T-helper 17 cell (primary cell): ENCODE data around the gene DNER. TPM values are rescaled to one million over a fixed set of nuclear protein-coding genes. Genes with fewer than 3 reads are reported as not detected.
A peak's percentile ranks its signal among the peaks of the same experiment; 100 is the strongest.

ENCODE experiments used
- ATAC-seq: fragments of 150-1000 bp; cut with Tn5 transposase; 2 replicates; pipeline ENCODE4 v1.10.0; 2021; ENCODE audit warnings: mild to moderate bottlenecking, moderate library complexity
- DNase-seq, 3 donors: peaks; one replicate each; pipeline versions ENCODE4 v3.0.0 to v3.0.0-alpha.2; 2020 to 2021
- H3K9me3 ChIP-seq: one replicate; pipeline ENCODE4 v1.7.0; 2013; ENCODE audit warnings: low read length, mild to moderate bottlenecking; ENCODE audit not compliant: control insufficient read depth, poor library complexity, severe bottlenecking
- H3K27ac Mint-ChIP-seq: one replicate; pipeline ENCODE4 v1.8.0; 2022; ENCODE audit warnings: mild to moderate bottlenecking, moderate library complexity, mixed read lengths
- H3K27me3 Mint-ChIP-seq: one replicate; pipeline ENCODE4 v1.8.0; 2022; ENCODE audit warnings: mixed read lengths
- H3K36me3 Mint-ChIP-seq: one replicate; pipeline ENCODE4 v1.8.0; 2022; ENCODE audit warnings: low read depth, mixed read lengths
- H3K4me1 Mint-ChIP-seq: one replicate; pipeline ENCODE4 v1.8.0; 2022; ENCODE audit warnings: mild to moderate bottlenecking, mixed read lengths
- H3K4me3 Mint-ChIP-seq: one replicate; pipeline ENCODE4 v1.8.0; 2022; ENCODE audit warnings: mild to moderate bottlenecking, moderate library complexity, mixed read lengths
- total RNA-seq, 4 donors: library from RNA in 2 of 4; stranded (reverse) in 2 of 4; gene quantifications; one replicate each; pipeline ENCODE4 v1.2.3 and lab custom pipeline; 2022 to 2026

Gene DNER
- total RNA-seq, 2 donors from 2014 or later: 0.22 TPM; not detected in 1

GRCh38 chr2:229409751-229410181, 304.6 kb downstream of the DNER start:
- Mint-ChIP-seq H3K27ac (no peak overlapping the region), H3K36me3 (no peaks in the 10 kb centered on the region), H3K4me3 (no peak overlapping the region), H3K4me1 (no peaks in the 10 kb centered on the region), H3K27me3 (peaks cover 10% of the 10 kb centered on the region)
- DNase-seq: no peak
- no peaks in the 10 kb centered on the region for H3K9me3 ChIP-seq
- no peak for ATAC-seq

- no peak for ATAC-seq
Measured at GRCh38 chr2:229408962-229409361, 305.4 kb downstream of the DNER start.

GRCh38 chr2:229408356-229408755, 306.0 kb downstream of the DNER start:
- ATAC-seq (no peak), DNase-seq (no peak)
- no peaks in the 10 kb centered on the region for H3K9me3 ChIP-seq
- H3K4me3 Mint-ChIP-seq: no peak overlapping the region
- H3K36me3 Mint-ChIP-seq: no peaks in the 10 kb centered on the region
- peaks cover 10% of the 10 kb centered on the region for H3K27me3 Mint-ChIP-seq
- H3K27ac Mint-ChIP-seq: no peak overlapping the region
- no peaks in the 10 kb centered on the region for H3K4me1 Mint-ChIP-seq

More at GRCh38 chr2:229408962-229409361, 305.4 kb downstream of the DNER start:
- no peaks in the 10 kb centered on the region for H3K4me1 Mint-ChIP-seq
- H3K27me3 Mint-ChIP-seq: peaks cover 10% of the 10 kb centered on the region
- no peak for DNase-seq
- peak overlapping the region; percentile 27 for H3K27ac Mint-ChIP-seq
- no peak overlapping the region for H3K4me3 Mint-ChIP-seq
- no peaks in the 10 kb centered on the region for H3K36me3 Mint-ChIP-seq
- H3K9me3 ChIP-seq: no peaks in the 10 kb centered on the region

- Mint-ChIP-seq H3K27me3 (peaks cover 10% of the 10 kb centered on the region), H3K4me3 (no peak overlapping the region), H3K27ac (no peak overlapping the region), H3K36me3 (no peaks in the 10 kb centered on the region), H3K4me1 (no peaks in the 10 kb centered on the region)
- no peaks in the 10 kb centered on the region for H3K9me3 ChIP-seq
- no peak for DNase-seq
- ATAC-seq: no peak
Measured at GRCh38 chr2:229407170-229407569, 307.2 kb downstream of the DNER start.

- Mint-ChIP-seq H3K27me3 (peaks cover 10% of the 10 kb centered on the region), H3K36me3 (no peaks in the 10 kb centered on the region), H3K4me3 (no peak overlapping the region), H3K4me1 (no peaks in the 10 kb centered on the region), H3K27ac (no peak overlapping the region)
- DNase-seq (no peak), ATAC-seq (no peak)
- no peaks in the 10 kb centered on the region for H3K9me3 ChIP-seq
Measured at GRCh38 chr2:229405796-229406195, 308.6 kb downstream of the DNER start.

GRCh38 chr2:229403296-229403695, 311.1 kb downstream of the DNER start:
- Mint-ChIP-seq H3K4me1 (no peaks in the 10 kb centered on the region), H3K36me3 (no peaks in the 10 kb centered on the region), H3K27me3 (peaks cover 10% of the 10 kb centered on the region), H3K4me3 (no peak overlapping the region), H3K27ac (no peak overlapping the region)
- DNase-seq (no peak), ATAC-seq (no peak)
- no peaks in the 10 kb centered on the region for H3K9me3 ChIP-seq

- no peaks in the 10 kb centered on the region for H3K4me1 Mint-ChIP-seq
- DNase-seq: no peak
- H3K27ac Mint-ChIP-seq: no peak overlapping the region
- no peaks in the 10 kb centered on the region for H3K9me3 ChIP-seq
- H3K36me3 Mint-ChIP-seq: no peaks in the 10 kb centered on the region
- no peaks in the 10 kb centered on the region for H3K27me3 Mint-ChIP-seq
- H3K4me3 Mint-ChIP-seq: no peak overlapping the region
- ATAC-seq: no peak
Measured at GRCh38 chr2:229401171-229401865, 313.0 kb downstream of the DNER start.

GRCh38 chr2:229393926-229394325, 320.4 kb downstream of the DNER start:
- DNase-seq (no peak), ATAC-seq (no peak)
- no peak overlapping the region for H3K27ac Mint-ChIP-seq
- H3K36me3 Mint-ChIP-seq: no peaks in the 10 kb centered on the region
- H3K4me1 Mint-ChIP-seq: no peaks in the 10 kb centered on the region
- no peaks in the 10 kb centered on the region for H3K27me3 Mint-ChIP-seq
- no peaks in the 10 kb centered on the region for H3K9me3 ChIP-seq
- no peak overlapping the region for H3K4me3 Mint-ChIP-seq

- Mint-ChIP-seq H3K27me3 (no peaks in the 10 kb centered on the region), H3K4me1 (no peaks in the 10 kb centered on the region), H3K36me3 (no peaks in the 10 kb centered on the region), H3K4me3 (no peak overlapping the region), H3K27ac (no peak overlapping the region)
- ATAC-seq: no peak
- H3K9me3 ChIP-seq: no peaks in the 10 kb centered on the region
- DNase-seq: no peak
Measured at GRCh38 chr2:229392196-229392595, 322.2 kb downstream of the DNER start.

GRCh38 chr2:229388731-229389130, 325.6 kb downstream of the DNER start:
- H3K36me3 Mint-ChIP-seq: no peaks in the 10 kb centered on the region
- H3K9me3 ChIP-seq: no peaks in the 10 kb centered on the region
- ATAC-seq (no peak), DNase-seq (no peak)
- no peaks in the 10 kb centered on the region for H3K27me3 Mint-ChIP-seq
- H3K4me3 Mint-ChIP-seq: no peak overlapping the region
- H3K27ac Mint-ChIP-seq: no peak overlapping the region
- no peaks in the 10 kb centered on the region for H3K4me1 Mint-ChIP-seq

- ATAC-seq: no peak
- H3K36me3 Mint-ChIP-seq: no peaks in the 10 kb centered on the region
- H3K4me1 Mint-ChIP-seq: no peaks in the 10 kb centered on the region
- H3K9me3 ChIP-seq: no peaks in the 10 kb centered on the region
- no peaks in the 10 kb centered on the region for H3K27me3 Mint-ChIP-seq
- no peak overlapping the region for H3K4me3 Mint-ChIP-seq
- no peak for DNase-seq
- H3K27ac Mint-ChIP-seq: no peak overlapping the region
Measured at GRCh38 chr2:229387866-229388265, 326.5 kb downstream of the DNER start.

GRCh38 chr2:229380101-229380625, 334.2 kb downstream of the DNER start:
- H3K36me3 Mint-ChIP-seq: no peaks in the 10 kb centered on the region
- no peak for DNase-seq
- no peaks in the 10 kb centered on the region for H3K9me3 ChIP-seq
- no peak overlapping the region for H3K27ac Mint-ChIP-seq
- H3K4me3 Mint-ChIP-seq: no peak overlapping the region
- H3K27me3 Mint-ChIP-seq: no peaks in the 10 kb centered on the region
- no peak for ATAC-seq
- H3K4me1 Mint-ChIP-seq: no peaks in the 10 kb centered on the region

- Mint-ChIP-seq H3K27ac (no peak overlapping the region), H3K4me3 (no peak overlapping the region), H3K27me3 (no peaks in the 10 kb centered on the region), H3K36me3 (no peaks in the 10 kb centered on the region), H3K4me1 (no peaks in the 10 kb centered on the region)
- ATAC-seq (no peak), DNase-seq (no peak)
- no peaks in the 10 kb centered on the region for H3K9me3 ChIP-seq
Measured at GRCh38 chr2:229378386-229378785, 336.0 kb downstream of the DNER start.

GRCh38 chr2:229376866-229377265, 337.5 kb downstream of the DNER start:
- Mint-ChIP-seq H3K27ac (no peak overlapping the region), H3K36me3 (no peaks in the 10 kb centered on the region), H3K27me3 (no peaks in the 10 kb centered on the region), H3K4me1 (no peaks in the 10 kb centered on the region), H3K4me3 (no peak overlapping the region)
- ATAC-seq (no peak), DNase-seq (no peak)
- no peaks in the 10 kb centered on the region for H3K9me3 ChIP-seq
